Measurements from ENCODE around the gene MCM9.

- no peak for TF ChIP-seq CTCF (IDR thresholded peaks at IDR 0.05)
- no peak for TF ChIP-seq POLR2A (IDR thresholded peaks at IDR 0.05)
Measured at GRCh38 chr6:118935978-118936703, 1.2 kb upstream of the MCM9 start.

All from body of pancreas (tissue), 4 donors.